GM20431 (cell line): ENCODE measurements around the gene ARMC5.
"Not testable (repeated sequence)": the region's sequence is repeated elsewhere in the genome, so short reads cannot be mapped to it uniquely, and the experiment has no call there.

ENCODE experiments used
- in situ Hi-C: fragments of 300-500 bp; cut with MseI, MboI; formaldehyde crosslinking; loops from one replicate; pipeline ENCODE4 v1.15.0; 2020; ENCODE audit warnings: low sequenced_read_pairs; ENCODE audit not compliant: unreplicated experiment

ARMC5 gene

GRCh38 chr16:31474773-31475738, 15.8 kb downstream of the ARMC5 start:
- in situ Hi-C loops, result no loop called here

DNA sequence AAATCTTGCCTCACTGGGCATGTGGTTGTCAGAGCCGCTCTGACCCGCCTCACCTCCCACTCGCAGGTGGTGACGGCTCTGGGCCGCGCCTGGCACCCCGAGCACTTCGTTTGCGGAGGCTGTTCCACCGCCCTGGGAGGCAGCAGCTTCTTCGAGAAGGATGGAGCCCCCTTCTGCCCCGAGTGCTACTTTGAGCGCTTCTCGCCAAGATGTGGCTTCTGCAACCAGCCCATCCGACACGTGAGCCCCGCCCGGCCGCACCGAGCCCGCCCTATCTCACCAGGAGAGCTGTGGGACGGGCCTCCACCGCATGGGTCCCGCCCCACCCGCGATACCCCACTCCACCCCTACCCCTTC, 16.6 kb downstream of the ARMC5 start:
- in situ Hi-C loops, result no loop called here

GRCh38 chr16:31476303-31477219, 17.3 kb downstream of the ARMC5 start:
- in situ Hi-C loops, result no loop called here

DNA sequence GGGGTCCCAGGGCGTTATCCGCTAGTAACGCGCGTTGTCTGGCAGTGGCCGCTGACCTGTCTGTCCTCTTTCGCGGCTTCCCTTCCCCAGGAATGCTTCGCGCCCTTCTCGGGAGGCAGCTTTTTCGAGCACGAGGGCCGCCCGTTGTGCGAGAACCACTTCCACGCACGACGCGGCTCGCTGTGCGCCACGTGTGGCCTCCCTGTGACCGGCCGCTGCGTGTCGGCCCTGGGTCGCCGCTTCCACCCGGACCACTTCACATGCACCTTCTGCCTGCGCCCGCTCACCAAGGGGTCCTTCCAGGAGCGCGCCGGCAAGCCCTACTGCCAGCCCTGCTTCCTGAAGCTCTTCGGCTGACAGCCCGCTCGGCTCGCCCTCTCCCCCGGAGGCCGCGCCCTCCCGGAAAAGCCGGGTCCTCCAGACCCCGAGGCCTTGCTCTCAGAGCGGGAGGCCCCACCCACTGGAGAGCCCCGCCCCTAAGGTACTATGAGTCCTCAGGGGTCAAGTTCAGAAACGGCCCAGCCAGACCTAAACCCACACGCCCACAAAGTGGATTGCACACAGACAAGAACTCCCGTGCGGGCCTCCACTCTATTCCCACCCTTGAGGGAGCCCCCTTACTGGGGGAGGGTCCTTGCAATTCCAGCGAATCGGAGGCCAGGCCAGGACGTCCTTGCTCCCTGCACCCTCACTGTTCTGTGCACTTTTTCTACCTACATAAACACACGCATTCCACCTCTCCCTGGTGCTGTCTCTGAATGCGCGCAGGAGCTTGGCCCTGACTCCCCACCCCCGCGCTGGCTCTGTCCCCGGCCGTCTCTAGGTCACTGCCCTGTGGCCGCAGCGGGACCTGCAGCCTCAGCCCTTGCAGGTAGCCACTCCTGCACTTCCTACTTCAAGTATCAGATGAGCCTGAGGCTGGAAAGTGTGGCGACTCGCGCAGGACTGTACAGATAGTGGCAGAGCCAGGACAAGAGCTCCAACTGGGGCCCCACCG, 18.2 kb downstream of the ARMC5 start:
- in situ Hi-C loops, result no loop called here

- in situ Hi-C loops, result no loop called here
These were observed 19.7 kb downstream of the ARMC5 start for GRCh38 chr16:31478956-31479355.

DNA sequence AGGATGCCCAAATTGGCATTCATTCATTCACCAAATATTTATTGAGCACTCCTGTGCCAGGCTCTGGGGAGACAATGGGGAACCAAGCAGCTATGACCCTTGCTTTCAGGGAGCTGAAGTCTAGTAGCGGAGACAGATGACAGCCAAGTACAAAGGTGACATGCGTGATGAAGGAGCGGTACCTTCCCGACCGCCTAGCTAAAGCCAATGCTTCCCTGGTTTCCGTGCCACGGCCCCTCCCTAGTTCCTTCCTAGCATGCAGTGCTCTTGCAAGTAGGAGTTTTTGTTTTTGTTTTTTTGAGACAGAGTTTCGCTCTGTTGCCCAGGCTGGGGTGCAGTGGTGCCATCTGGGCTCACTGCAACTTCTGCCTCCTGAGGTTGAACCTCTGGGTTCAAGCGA, 20.4 kb downstream of the ARMC5 start:
- in situ Hi-C loops, result no loop called here

GRCh38 chr16:31480851-31481536, 21.7 kb downstream of the ARMC5 start:
- in situ Hi-C loops, result no loop called here

DNA sequence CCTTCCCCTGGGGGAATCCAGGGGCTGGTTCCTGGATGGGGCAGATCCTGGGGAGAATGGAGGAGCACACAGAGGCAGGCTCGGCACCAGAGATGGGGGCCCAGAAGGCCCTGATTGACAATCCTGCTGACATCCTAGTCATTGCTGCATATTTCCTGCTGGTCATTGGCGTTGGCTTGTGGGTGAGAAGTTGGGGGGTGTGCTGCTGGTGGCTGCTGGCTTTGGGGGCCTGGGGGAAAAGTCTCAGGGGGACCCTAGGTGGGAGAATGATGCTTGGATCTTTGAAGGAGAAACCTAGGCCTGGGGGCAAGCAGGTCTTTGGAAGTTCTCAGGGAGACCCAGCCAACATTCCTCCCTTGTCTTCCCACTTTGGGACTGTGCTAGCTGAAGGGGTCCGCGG, 23.8 kb downstream of the ARMC5 start, which contains the start of gene SLC5A2:
SLC5A2 (plus strand) TSS at position 43 of the 400 bp plus-strand sequence; CDS start at position 57, 14 bp downstream.
- in situ Hi-C loops, result no loop called here

- in situ Hi-C loops, result not testable (repeated sequence)
These were observed 24.7 kb downstream of the ARMC5 start for GRCh38 chr16:31484048-31484447.

GRCh38 chr16:31484491-31485171, 25.3 kb downstream of the ARMC5 start:
- in situ Hi-C loops, result no loop called here

- in situ Hi-C loops, result no loop called here
These were observed 26.3 kb downstream of the ARMC5 start for GRCh38 chr16:31485571-31485970.

GRCh38 chr16:31486045-31486444, 26.7 kb downstream of the ARMC5 start:
- in situ Hi-C loops, result no loop called here

DNA sequence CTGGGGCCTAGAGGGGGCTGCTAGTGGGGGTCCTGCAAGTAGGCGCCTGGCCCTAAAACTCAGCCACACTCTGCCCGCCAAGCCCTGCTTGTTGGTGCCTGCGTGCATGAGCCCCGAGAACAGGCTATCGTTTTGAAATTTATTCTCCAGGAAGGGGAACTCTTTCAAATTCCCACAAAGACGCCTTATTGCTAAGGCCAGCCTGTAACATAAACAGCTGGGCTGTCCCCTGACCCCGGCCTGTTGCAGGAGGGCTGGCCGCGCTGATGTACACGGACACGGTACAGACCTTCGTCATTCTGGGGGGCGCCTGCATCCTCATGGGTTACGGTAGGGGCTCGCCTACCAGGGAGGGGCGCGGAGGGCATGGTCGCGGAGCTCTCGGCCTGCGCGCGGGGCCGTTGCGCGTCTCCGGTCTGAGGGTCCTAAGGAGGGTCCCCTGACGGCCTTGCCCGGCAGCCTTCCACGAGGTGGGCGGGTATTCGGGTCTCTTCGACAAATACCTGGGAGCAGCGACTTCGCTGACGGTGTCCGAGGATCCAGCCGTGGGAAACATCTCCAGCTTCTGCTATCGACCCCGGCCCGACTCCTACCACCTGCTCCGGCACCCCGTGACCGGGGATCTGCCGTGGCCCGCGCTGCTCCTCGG, 27.9 kb downstream of the ARMC5 start:
- in situ Hi-C loops, result no loop called here

DNA sequence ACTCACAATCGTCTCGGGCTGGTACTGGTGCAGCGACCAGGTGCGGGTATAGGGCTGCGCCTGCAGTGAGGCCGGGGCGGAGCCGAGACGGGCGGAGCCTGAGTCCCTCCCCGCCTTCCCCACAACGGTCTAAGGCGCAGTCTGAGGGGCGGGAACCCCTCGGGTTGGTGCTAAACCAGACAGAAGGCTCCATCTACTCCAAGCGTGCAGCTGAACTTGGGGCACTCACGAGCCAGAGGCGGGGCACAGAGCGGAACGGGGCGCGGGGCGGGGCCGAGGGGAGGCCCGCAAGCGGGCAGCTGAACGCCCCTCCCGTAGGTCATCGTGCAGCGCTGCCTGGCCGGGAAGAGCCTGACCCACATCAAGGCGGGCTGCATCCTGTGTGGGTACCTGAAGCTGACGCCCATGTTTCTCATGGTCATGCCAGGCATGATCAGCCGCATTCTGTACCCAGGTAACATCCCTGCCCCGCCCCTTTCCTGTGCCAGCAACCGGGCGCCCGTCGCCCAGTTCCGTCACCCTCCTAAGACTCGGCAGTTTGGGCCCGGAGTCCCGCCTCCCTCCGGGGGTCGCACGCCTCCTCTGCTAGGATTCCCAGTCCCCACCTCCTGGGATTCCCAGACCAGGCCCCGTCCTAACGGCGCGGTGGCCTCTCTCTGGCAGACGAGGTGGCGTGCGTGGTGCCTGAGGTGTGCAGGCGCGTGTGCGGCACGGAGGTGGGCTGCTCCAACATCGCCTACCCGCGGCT, 28.6 kb downstream of the ARMC5 start:
- in situ Hi-C loops, result no loop called here

- in situ Hi-C loops, result no loop called here
These were observed 29.4 kb downstream of the ARMC5 start for GRCh38 chr16:31488468-31489297.

DNA sequence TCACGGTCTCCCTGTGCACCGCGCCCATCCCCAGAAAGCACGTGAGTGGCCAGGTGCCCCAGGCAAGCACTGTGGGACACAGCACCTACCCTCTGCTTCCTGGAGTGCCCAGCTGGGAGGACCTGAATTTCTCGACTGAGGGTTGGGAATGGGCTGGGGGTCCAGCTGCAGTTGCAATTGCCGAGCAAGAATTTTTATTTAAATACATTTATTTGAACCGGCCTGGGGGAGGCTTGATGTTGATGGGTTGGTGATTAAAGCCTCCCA, 29.9 kb downstream of the ARMC5 start:
- in situ Hi-C loops, result no loop called here
